ENCODE results near the gene SLC5A6. TPM values are rescaled to one million over a fixed set of nuclear protein-coding genes. Genes with fewer than 3 reads are reported as not detected.

SLC5A6 gene
- polyA plus RNA-seq, 1 of the 3 experiments (the other 2 are of a cell fraction), result 75.7 TPM

DNA sequence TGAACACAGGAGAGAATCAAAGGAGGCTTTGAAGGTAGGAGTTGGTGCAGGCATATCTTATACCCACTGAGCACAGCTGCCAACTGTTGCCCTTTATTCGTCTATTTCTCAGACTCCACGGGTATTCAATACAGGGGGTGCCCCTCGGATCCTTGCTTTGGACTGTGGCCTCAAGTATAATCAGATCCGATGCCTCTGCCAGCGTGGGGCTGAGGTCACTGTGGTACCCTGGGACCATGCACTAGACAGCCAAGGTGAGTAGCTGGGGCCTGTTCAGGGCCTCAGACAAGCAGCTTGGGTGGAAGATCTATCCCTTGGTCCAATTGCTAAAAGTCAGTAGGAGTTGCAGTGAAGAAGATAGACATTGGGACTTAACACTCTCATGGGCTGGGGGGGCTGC is 10.3 kb upstream of the SLC5A6 start:
- Histone ChIP-seq H3K9ac (no peak overlapping the region), H2AFZ (ENCODE audit: low read depth) (no peak overlapping the region), H4K20me1 (ENCODE audit: insufficient read depth) (no peaks in the 10 kb centered on the region), H3K79me2 (ENCODE audit: insufficient read depth) (peaks cover 19% of the 10 kb centered on the region; the same call in 1 of the 2 replicates), H3K4me2 (no peak overlapping the region), H3K9me3 (no peaks in the 10 kb centered on the region), H3K27ac (ENCODE audit: low read depth in 2 of 2, low read length in 1 of 2) (no peak overlapping the region), H3K27me3 (ENCODE audit: insufficient read depth) (no peaks in the 10 kb centered on the region), H3K36me3 (replicated peaks in 1 of 2; ENCODE audit: control insufficient read depth in 1 of 2, insufficient read depth in 2 of 2, low read length in 1 of 2) (peaks cover 67 to 77% of the 10 kb centered on the region in 2 experiments), H3K4me3 (ENCODE audit: low read depth in 2 of 2, low read length in 1 of 2) (no peak overlapping the region), H3F3A (replicated peaks; ENCODE audit: insufficient read depth) (peaks cover 13% of the 10 kb centered on the region), H3K4me1 (ENCODE audit: control insufficient read depth in 1 of 2, insufficient read depth in 2 of 2, low read depth in 1 of 2, low read length in 1 of 2) (peaks cover 4 to 9% of the 10 kb centered on the region in 2 experiments; a peak in 2 of 4 replicates), H3K9me2 (no peaks in the 10 kb centered on the region)
- ChIA-PET POLR2A (no interaction called here), CTCF (interaction anchor here (1.2 to 4.3 kb wide), 3 partner anchors 29 to 58 kb away, joined by 3 to 18 read pairs (median 17); partner anchors contain the start of gene SLC30A3)
- TF ChIP-seq, protein P1, sequence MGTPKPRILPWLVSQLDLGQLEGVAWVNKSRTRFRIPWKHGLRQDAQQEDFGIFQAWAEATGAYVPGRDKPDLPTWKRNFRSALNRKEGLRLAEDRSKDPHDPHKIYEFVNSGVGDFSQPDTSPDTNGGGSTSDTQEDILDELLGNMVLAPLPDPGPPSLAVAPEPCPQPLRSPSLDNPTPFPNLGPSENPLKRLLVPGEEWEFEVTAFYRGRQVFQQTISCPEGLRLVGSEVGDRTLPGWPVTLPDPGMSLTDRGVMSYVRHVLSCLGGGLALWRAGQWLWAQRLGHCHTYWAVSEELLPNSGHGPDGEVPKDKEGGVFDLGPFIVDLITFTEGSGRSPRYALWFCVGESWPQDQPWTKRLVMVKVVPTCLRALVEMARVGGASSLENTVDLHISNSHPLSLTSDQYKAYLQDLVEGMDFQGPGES (IDR thresholded peaks at IDR 0.05; ENCODE audit: low read depth, low read length), result no peak
- TF ChIP-seq REST (IDR thresholded peaks at IDR 0.05; ENCODE audit: low read depth, low read length) (no peak), NRF1 (IDR thresholded peaks at IDR 0.05; ENCODE audit: low read depth, low read length) (no peak), YY1 (IDR thresholded peaks at IDR 0.05; ENCODE audit: low read depth) (no peak)
- TF ChIP-seq, protein P2, sequence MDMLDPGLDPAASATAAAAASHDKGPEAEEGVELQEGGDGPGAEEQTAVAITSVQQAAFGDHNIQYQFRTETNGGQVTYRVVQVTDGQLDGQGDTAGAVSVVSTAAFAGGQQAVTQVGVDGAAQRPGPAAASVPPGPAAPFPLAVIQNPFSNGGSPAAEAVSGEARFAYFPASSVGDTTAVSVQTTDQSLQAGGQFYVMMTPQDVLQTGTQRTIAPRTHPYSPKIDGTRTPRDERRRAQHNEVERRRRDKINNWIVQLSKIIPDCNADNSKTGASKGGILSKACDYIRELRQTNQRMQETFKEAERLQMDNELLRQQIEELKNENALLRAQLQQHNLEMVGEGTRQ (IDR thresholded peaks at IDR 0.05; ENCODE audit: borderline replicate concordance, low read depth, low read length), result no peak
- no peak for DNase-seq
- WGBS (ENCODE audit: low lambda C conversion rate), result 97% methylated on average over 5 of the region's 5 CpGs

- no peaks in the 10 kb centered on the region for H3K9me2 ChIP-seq
- peaks cover 59 to 71% of the 10 kb centered on the region in 2 experiments for H3K36me3 ChIP-seq (replicated peaks in 1 of 2; ENCODE audit: control insufficient read depth in 1 of 2, insufficient read depth in 2 of 2, low read length in 1 of 2)
- H3K79me2 ChIP-seq (ENCODE audit: insufficient read depth), result peaks cover 20% of the 10 kb centered on the region; the same call in 1 of the 2 replicates
- POLR2A ChIA-PET, result no interaction called here
- H2AFZ ChIP-seq (ENCODE audit: low read depth), result no peak overlapping the region
- H3K27me3 ChIP-seq (ENCODE audit: insufficient read depth), result no peaks in the 10 kb centered on the region
- no peak overlapping the region for H3K27ac ChIP-seq (ENCODE audit: low read depth in 2 of 2, low read length in 1 of 2)
- H3K4me2 ChIP-seq, result no peak overlapping the region
- H3K4me1 ChIP-seq (ENCODE audit: control insufficient read depth in 1 of 2, insufficient read depth in 2 of 2, low read depth in 1 of 2, low read length in 1 of 2), result peaks cover 4 to 14% of the 10 kb centered on the region in 2 experiments; a peak in 3 of 4 replicates
- H3K9me3 ChIP-seq, result no peaks in the 10 kb centered on the region
- H4K20me1 ChIP-seq (ENCODE audit: insufficient read depth), result no peaks in the 10 kb centered on the region
- CTCF ChIA-PET, result interaction anchor here (0.9 to 4.3 kb wide), 3 partner anchors 28 to 59 kb away, joined by 3 to 18 read pairs (median 3); no protein-coding TSS in a partner anchor
- 85% methylated on average over 2 of the region's 3 CpGs for WGBS (ENCODE audit: low lambda C conversion rate)
- no peak for DNase-seq
- no peak overlapping the region for H3K4me3 ChIP-seq (ENCODE audit: low read depth in 2 of 2, low read length in 1 of 2)
- H3K9ac ChIP-seq, result no peak overlapping the region
- H3F3A ChIP-seq (replicated peaks; ENCODE audit: insufficient read depth), result peaks cover 8% of the 10 kb centered on the region
- no peak for TF ChIP-seq SMC3 (IDR thresholded peaks at IDR 0.05; ENCODE audit: low read depth, low read length)
- TF ChIP-seq RAD21 (IDR thresholded peaks at IDR 0.05; ENCODE audit: low read length), result no peak
- TF ChIP-seq GABPA (IDR thresholded peaks at IDR 0.05; ENCODE audit: low read depth), result no peak
- no peak for TF ChIP-seq JUND (IDR thresholded peaks at IDR 0.05)
- TF ChIP-seq PBX3 (IDR thresholded peaks at IDR 0.05), result no peak
- no peak for TF ChIP-seq CTCF (IDR thresholded peaks at IDR 0.05)
- no peak for TF ChIP-seq USF1 (IDR thresholded peaks at IDR 0.05; ENCODE audit: borderline replicate concordance, low read depth)
- TF ChIP-seq EP300 (IDR thresholded peaks at IDR 0.05; ENCODE audit: borderline replicate concordance in 1 of 2, low read depth in 1 of 2, low read length in 1 of 2), result no peak
- TF ChIP-seq, protein P2 (IDR thresholded peaks at IDR 0.05; ENCODE audit: borderline replicate concordance, low read depth, low read length), result no peak
- TF ChIP-seq EZH2phosphoT487 (IDR thresholded peaks at IDR 0.05; ENCODE audit: borderline replicate concordance, low read depth), result no peak
- TF ChIP-seq RXRA (IDR thresholded peaks at IDR 0.05; ENCODE audit: borderline replicate concordance, low read depth), result no peak
- TF ChIP-seq SIN3A (IDR thresholded peaks at IDR 0.05; ENCODE audit: borderline replicate concordance, low read depth, low read length), result no peak
Measured at GRCh38 chr2:27221166-27221565, 9.1 kb upstream of the SLC5A6 start.

All from SK-N-SH (cell line).